HepG2 (cell line): Measurements from ENCODE around the gene ZDHHC19. TPM values are rescaled to one million over a fixed set of nuclear protein-coding genes. Genes with fewer than 3 reads are reported as not detected.

Experiments
- ATAC-seq: fragments of 200-7000 bp; cut with Tn5 transposase; 3 replicates; pipeline ENCODE4 v1.9.1; 2020; ENCODE audit warnings: mild to moderate bottlenecking, moderate library complexity
- BruUV-seq: library from RNA; stranded (reverse); fragments of 400-500 nt; replicated peaks from 2 replicates; lab custom pipeline; 2021; lab: Mats Ljungman, UMichigan
- CTCF ChIA-PET: fragments of 300-600 bp; formaldehyde crosslinking; extraction: SDS; loops from one replicate; lab custom pipeline; 2021; ENCODE audit warnings: low total read pairs, inconsistent platforms, low intra/inter-chr PET ratio; lab: Yijun Ruan, JAX
- POLR2A ChIA-PET: fragments of 350-600 bp; sonication (Branson Sonifier 250); formaldehyde crosslinking; loops from one replicate; lab custom pipeline; 2020; ENCODE audit warnings: antibody characterized with exemption, inconsistent platforms; lab: Yijun Ruan, JAX
- DNase-seq: peaks from one replicate; pipeline ENCODE4 v3.0.0-alpha.2; 2015; ENCODE audit warnings: low spot score
- FAIRE-seq: peaks from 3 replicates; lab custom pipeline; 2011; peaks lifted over from hg19 to GRCh38; lab: Jason Lieb, UNC
- H2AFZ ChIP-seq: one replicate; pipeline ENCODE4 v1.6.1; 2011; ENCODE audit warnings: low read length, inconsistent platforms
- H3K27ac ChIP-seq: fragments of 300-600 bp; 3 replicates; pipeline ENCODE4 v1.8.0; 2011; ENCODE audit warnings: mixed run types, mild to moderate bottlenecking, mixed read lengths, low read length, inconsistent platforms; ENCODE audit not compliant: insufficient read depth; ENCODE audit errors: extremely low read length
- H3K27me3 ChIP-seq, 2 experiments: fragments of 200-600 bp in 1 of 2; 2 replicates in 1 of 2; 3 replicates in 1 of 2; pipeline versions ENCODE4 v1.6.0 to v1.8.0; 2011; ENCODE audit warnings: low read length in 2 of 2, mild to moderate bottlenecking in 2 of 2, moderate library complexity in 2 of 2, inconsistent platforms in 1 of 2; ENCODE audit not compliant: insufficient read depth in 2 of 2, control insufficient read depth in 1 of 2
- H3K36me3 ChIP-seq, 2 experiments: fragments of 200-600 bp in 1 of 2; replicated peaks in 1 of 2; 2 replicates in 1 of 2; 3 replicates in 1 of 2; pipeline versions ENCODE4 v1.5.1 to v1.8.0; 2011; ENCODE audit warnings: low read length in 2 of 2, inconsistent platforms in 1 of 2; ENCODE audit not compliant: insufficient read depth in 2 of 2, control insufficient read depth in 1 of 2
- H3K4me1 ChIP-seq: 2 replicates; pipeline ENCODE4 v1.5.1; 2012; ENCODE audit warnings: low read length, inconsistent platforms; ENCODE audit not compliant: insufficient read depth
- H3K4me2 ChIP-seq: 2 replicates; pipeline ENCODE4 v1.6.0; 2011; ENCODE audit warnings: low read depth, low read length, inconsistent platforms
- H3K4me3 ChIP-seq, 3 experiments: fragments of 200-600 bp in 1 of 3; sonication (generic), shearing (Covaris generic) in 1 of 3; replicated peaks in 1 of 3; 2 replicates each; pipeline ENCODE4 v1.5.1; 2011 to 2016; ENCODE audit warnings: low read length in 3 of 3, inconsistent platforms in 2 of 3, low read depth in 2 of 3, mild to moderate bottlenecking in 2 of 3, control low read depth in 1 of 3, mixed read lengths in 1 of 3; ENCODE audit not compliant: insufficient read depth in 1 of 3
- H3K79me2 ChIP-seq: one replicate; pipeline ENCODE4 v1.6.1; 2011; ENCODE audit warnings: low read length, inconsistent platforms; ENCODE audit not compliant: insufficient read depth
- H3K9ac ChIP-seq: 2 replicates; pipeline ENCODE4 v1.6.0; 2011; ENCODE audit warnings: mild to moderate bottlenecking, low read depth, low read length, inconsistent platforms; ENCODE audit not compliant: insufficient read depth
- H3K9me3 ChIP-seq: 2 replicates; pipeline ENCODE4 v1.5.1; 2012; ENCODE audit warnings: mild to moderate bottlenecking, low read length
- H4K20me1 ChIP-seq: 2 replicates; pipeline ENCODE4 v1.6.0; 2011; ENCODE audit warnings: inconsistent platforms, mild to moderate bottlenecking, low read length, moderate library complexity; ENCODE audit not compliant: insufficient read depth
- BHLHE40 ChIP-seq: IDR thresholded peaks from 2 replicates; pipeline ENCODE4 v1.6.1; 2011; ENCODE audit warnings: low read length, improper control_type of control experiment
- FOSL2 ChIP-seq: sonication (generic); formaldehyde crosslinking; IDR thresholded peaks from 2 replicates; pipeline ENCODE4 v1.4.0; 2020; ENCODE audit warnings: missing genetic modification reagents
- GTF2F1 ChIP-seq: fragments of 150-350 bp; IDR thresholded peaks from 2 replicates; pipeline ENCODE4 v1.6.1; 2014; ENCODE audit warnings: low read length
- KAT7 ChIP-seq: IDR thresholded peaks from 2 replicates; pipeline ENCODE4 v1.6.1; 2018; ENCODE audit warnings: borderline replicate concordance, missing compliant biosample characterization
- KLF15 ChIP-seq: sonication (generic); formaldehyde crosslinking; IDR thresholded peaks from 2 replicates; pipeline ENCODE4 v1.8.1; 2023; ENCODE audit warnings: borderline replicate concordance, mild to moderate bottlenecking, inconsistent platforms, missing genetic modification reagents, mixed read lengths
- NR2F1 ChIP-seq, 2 experiments: fragments of 450-650 bp in 1 of 2; formaldehyde crosslinking in 1 of 2; IDR thresholded peaks; 2 replicates each; pipeline versions ENCODE4 v1.5.0 to v1.6.1; 2016 to 2020; ENCODE audit warnings: mild to moderate bottlenecking in 1 of 2, missing compliant biosample characterization in 1 of 2, missing genetic modification reagents in 1 of 2, moderate library complexity in 1 of 2
- PCBP1 ChIP-seq: fragments of 200-400 bp; formaldehyde crosslinking; IDR thresholded peaks from 2 replicates; pipeline ENCODE4 v1.6.1; 2017; ENCODE audit warnings: mild to moderate bottlenecking, low read depth, low read length, borderline replicate concordance
- PITX1 ChIP-seq: sonication (generic); formaldehyde crosslinking; IDR thresholded peaks from 2 replicates; pipeline ENCODE4 v1.5.1; 2020; ENCODE audit warnings: mild to moderate bottlenecking, missing genetic modification reagents
- RORA ChIP-seq: sonication (generic); formaldehyde crosslinking; IDR thresholded peaks from 2 replicates; pipeline ENCODE4 v1.5.0; 2020; ENCODE audit warnings: mild to moderate bottlenecking, missing genetic modification reagents, moderate library complexity
- ZBTB20 ChIP-seq: sonication (generic); formaldehyde crosslinking; IDR thresholded peaks from 2 replicates; pipeline ENCODE4 v1.8.1; 2023; ENCODE audit warnings: missing genetic modification reagents, low read depth, mild to moderate bottlenecking, borderline replicate concordance
- ZBTB3 ChIP-seq: sonication (generic); formaldehyde crosslinking; IDR thresholded peaks from 2 replicates; pipeline ENCODE4 v1.4.0; 2020; ENCODE audit warnings: low read depth, mild to moderate bottlenecking, moderate library complexity, missing genetic modification reagents, borderline replicate concordance
- ZBTB7A ChIP-seq: sonication (generic); formaldehyde crosslinking; IDR thresholded peaks from 2 replicates; pipeline ENCODE4 v1.8.0; 2022; ENCODE audit warnings: mild to moderate bottlenecking, missing genetic modification reagents
- ZNF138 ChIP-seq: sonication (generic); formaldehyde crosslinking; IDR thresholded peaks from 2 replicates; pipeline ENCODE4 v1.5.0; 2020; ENCODE audit warnings: mild to moderate bottlenecking, low read depth, missing genetic modification reagents
- ZNF557 ChIP-seq: sonication (generic); formaldehyde crosslinking; IDR thresholded peaks from 2 replicates; pipeline ENCODE4 v1.4.0; 2020; ENCODE audit warnings: missing genetic modification reagents
- ZNF644 ChIP-seq: IDR thresholded peaks from 2 replicates; pipeline ENCODE4 v1.6.1; 2016; ENCODE audit warnings: low read depth
- ZNF670 ChIP-seq: sonication (generic); formaldehyde crosslinking; IDR thresholded peaks from 2 replicates; pipeline ENCODE4 v1.8.0; 2022; ENCODE audit warnings: mild to moderate bottlenecking, missing genetic modification reagents, borderline replicate concordance
- ZNF83 ChIP-seq: sonication (generic); formaldehyde crosslinking; IDR thresholded peaks from 2 replicates; pipeline ENCODE4 v1.4.0; 2020; ENCODE audit warnings: missing genetic modification reagents, mild to moderate bottlenecking, borderline replicate concordance
- WGBS: methylation state at CpG from one replicate; pipeline ENCODE4 v1.1.6; 2017; ENCODE audit warnings: low lambda C conversion rate; 5-methylcytosine and 5-hydroxymethylcytosine counted together
- in situ Hi-C: cut with HindIII; loops from 2 replicates; pipeline ENCODE4 v1.10.0; 2017; ENCODE audit warnings: low pct_unique_long_range_greater_than_20kb; ENCODE audit not compliant: extremely low pct_ligation_motif_present
- intact Hi-C: fragments of 100-400 bp; cut with micrococcal nuclease; formaldehyde crosslinking; loops from one replicate; pipeline ENCODE4 v1.10.0; 2022; ENCODE audit not compliant: unreplicated experiment
- polyA plus RNA-seq, 8 experiments: library from polyadenylated mRNA; depleted of rRNA in 3 of 8; stranded (reverse) in 7 of 8; unstranded in 1 of 8; fragments of >200 nt; fragmentation: Illumina TruSeq in 4 of 8; extraction: Trizol in 4 of 8; gene quantifications; 2 replicates each; pipeline versions ENCODE4 v1.2.1 to v1.2.3, GENCODE V29; 2011 to 2016; ENCODE audit warnings: low read depth in 4 of 8, missing spikeins in 1 of 8, mixed read lengths in 1 of 8; ENCODE audit not compliant: insufficient read depth in 1 of 8
- total RNA-seq, 5 experiments: library from RNA; depleted of rRNA; stranded (reverse); fragments of >200 nt; fragmentation: Illumina TruSeq; extraction: Trizol; gene quantifications; 2 replicates each; pipeline ENCODE4 v1.2.3, GENCODE V29; 2016; ENCODE audit warnings: low read depth in 1 of 5
- TF ChIP-seq, protein P1 (sequence below): sonication (generic); formaldehyde crosslinking; IDR thresholded peaks from 2 replicates; pipeline ENCODE4 v1.4.0; 2020; ENCODE audit warnings: low read depth, mild to moderate bottlenecking, missing genetic modification reagents
- TF ChIP-seq, protein P2 (sequence below): sonication (generic); formaldehyde crosslinking; IDR thresholded peaks from 2 replicates; pipeline ENCODE4 v1.8.1; 2023; ENCODE audit warnings: missing genetic modification reagents, mild to moderate bottlenecking, borderline replicate concordance

Gene ZDHHC19
- total and polyA plus RNA-seq, 2 of the 13 experiments (the other 11 are each of a cell fraction or from before 2014, with no cell fraction given), result 0.22 to 0.53 TPM

DNA sequence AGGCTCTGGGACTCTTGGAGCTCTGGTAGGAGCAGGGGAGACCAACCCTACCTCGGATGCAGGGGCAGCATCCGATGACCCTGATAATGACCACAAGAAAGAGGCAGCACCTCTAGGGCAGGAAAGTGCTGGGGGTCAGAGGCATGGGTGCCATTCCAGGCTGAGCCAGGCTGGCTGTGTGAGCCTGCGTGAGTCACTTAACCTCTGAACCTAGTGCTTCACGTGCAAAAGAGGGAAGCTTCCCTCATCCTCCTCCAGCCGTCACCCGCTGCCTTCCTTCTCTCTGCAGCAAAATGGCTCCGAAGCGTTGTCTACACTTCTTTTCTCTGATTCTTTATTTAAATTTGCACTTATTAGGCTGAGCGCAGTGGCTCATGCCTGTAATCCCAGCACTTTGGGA is 35.5 kb downstream of the ZDHHC19 start:
- POLR2A ChIA-PET, result no interaction called here
- no peak for DNase-seq
- H3K79me2 ChIP-seq, result no peaks in the 10 kb centered on the region
- CTCF ChIA-PET, result no interaction called here
- no peak overlapping the region for H2AFZ ChIP-seq
- TF ChIP-seq FOSL2 (CRISPR knock-in tag), result peak; percentile 71
- TF ChIP-seq BHLHE40, result peak; percentile 89
- TF ChIP-seq KAT7 (CRISPR knock-in tag), result no peak
- peak in 1 of 2 experiments; percentile 58; a peak in 2 of 4 replicates for TF ChIP-seq NR2F1 (CRISPR knock-in tag; IDR thresholded peaks at IDR 0.05)
- H3K9ac ChIP-seq, result no peak overlapping the region
- H3K4me3 ChIP-seq, result no peak overlapping the region
- peak; percentile 40 for ATAC-seq
- no peak for FAIRE-seq
- 49% methylated on average over 6 of the region's 9 CpGs for WGBS
- H3K9me3 ChIP-seq, result no peaks in the 10 kb centered on the region
- no TSS peak for BruUV-seq
- H4K20me1 ChIP-seq, result no peaks in the 10 kb centered on the region
- H3K36me3 ChIP-seq, result no peaks in the 10 kb centered on the region
- peaks cover 39% of the 10 kb centered on the region for H3K4me1 ChIP-seq
- no peak overlapping the region for H3K4me2 ChIP-seq
- peaks cover 0 to 12% of the 10 kb centered on the region in 2 experiments; a peak in 1 of 5 replicates for H3K27me3 ChIP-seq
- intact Hi-C loops (loop anchor here (10.0 kb wide), 1 partner anchor 51 kb away; no protein-coding TSS in a partner anchor), in situ Hi-C loops (no loop called here)
- H3K27ac ChIP-seq, result no peak overlapping the region

DNA sequence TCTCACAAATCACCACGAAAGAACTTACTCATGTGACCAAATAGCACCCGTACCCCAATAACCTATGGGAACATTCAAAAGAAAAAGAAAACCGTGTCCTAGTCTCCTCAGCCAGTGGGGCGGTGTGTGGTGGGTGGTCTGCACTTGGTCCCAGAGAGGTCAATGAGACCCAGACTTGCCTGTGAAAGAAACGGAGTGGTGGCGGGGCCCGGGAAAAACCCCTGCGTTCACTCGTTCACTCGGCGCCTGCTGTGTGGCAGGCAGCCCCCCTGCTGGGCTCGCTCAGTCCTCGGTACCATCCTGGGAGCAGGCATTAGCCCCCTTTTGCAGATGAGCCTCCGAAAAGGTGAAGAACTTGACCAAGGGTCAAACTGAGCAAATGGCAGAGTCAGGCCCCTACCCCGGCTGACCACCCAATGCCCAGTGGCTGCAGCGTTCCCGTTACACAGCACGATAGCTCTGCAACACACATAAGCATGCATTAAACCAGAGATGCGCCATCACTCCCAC is 36.0 kb downstream of the ZDHHC19 start:
- DNase-seq (no peak), FAIRE-seq (no peak), ATAC-seq (no peak)
- Histone ChIP-seq H3K4me1 (peaks cover 39% of the 10 kb centered on the region), H4K20me1 (no peaks in the 10 kb centered on the region), H3K27me3 (peaks cover 0 to 12% of the 10 kb centered on the region in 2 experiments; a peak in 1 of 5 replicates), H3K4me2 (no peak overlapping the region), H3K79me2 (no peaks in the 10 kb centered on the region), H3K9ac (no peak overlapping the region), H3K36me3 (no peaks in the 10 kb centered on the region), H3K27ac (no peak overlapping the region), H2AFZ (no peak overlapping the region), H3K4me3 (no peak overlapping the region), H3K9me3 (no peaks in the 10 kb centered on the region)
- CTCF ChIA-PET, result no interaction called here
- BruUV-seq, result no TSS peak
- intact Hi-C loops (loop anchor here (10.0 kb wide), 1 partner anchor 50 kb away; no protein-coding TSS in a partner anchor), in situ Hi-C loops (no loop called here)
- 46% methylated on average over 7 of the region's 19 CpGs for WGBS
- POLR2A ChIA-PET, result no interaction called here
- TF ChIP-seq PCBP1 (no peak), KLF15 (no peak), GTF2F1 (no peak), ZNF138 (no peak), ZNF670 (CRISPR knock-in tag) (no peak), ZBTB7A (CRISPR knock-in tag) (no peak), ZBTB20 (no peak), ZNF83 (no peak), ZBTB3 (CRISPR knock-in tag) (no peak), ZNF644 (no peak), ZNF557 (no peak), RORA (CRISPR knock-in tag) (no peak), PITX1 (CRISPR knock-in tag) (no peak)
- TF ChIP-seq, protein P1, sequence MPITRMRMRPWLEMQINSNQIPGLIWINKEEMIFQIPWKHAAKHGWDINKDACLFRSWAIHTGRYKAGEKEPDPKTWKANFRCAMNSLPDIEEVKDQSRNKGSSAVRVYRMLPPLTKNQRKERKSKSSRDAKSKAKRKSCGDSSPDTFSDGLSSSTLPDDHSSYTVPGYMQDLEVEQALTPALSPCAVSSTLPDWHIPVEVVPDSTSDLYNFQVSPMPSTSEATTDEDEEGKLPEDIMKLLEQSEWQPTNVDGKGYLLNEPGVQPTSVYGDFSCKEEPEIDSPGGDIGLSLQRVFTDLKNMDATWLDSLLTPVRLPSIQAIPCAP, result no peak
- TF ChIP-seq, protein P2, sequence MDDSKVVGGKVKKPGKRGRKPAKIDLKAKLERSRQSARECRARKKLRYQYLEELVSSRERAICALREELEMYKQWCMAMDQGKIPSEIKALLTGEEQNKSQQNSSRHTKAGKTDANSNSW (CRISPR knock-in tag), result no peak
